ENCODE results near the gene TMEM169. TPM values are rescaled to one million over a fixed set of nuclear protein-coding genes. Genes with fewer than 3 reads are reported as not detected.
A peak's percentile ranks its signal among the peaks of the same experiment; 100 is the strongest.

Gene TMEM169
- 3.2 TPM for total RNA-seq (ENCODE audit: unreplicated experiment)
- long read RNA-seq, partial matches to known transcripts = 0 of 1 reads
- long read RNA-seq, other reads (novel, unspliced or antisense) = 0 of 1 reads

GRCh38 chr2:216081487-216082116 is at the start of gene TMEM169, which contains the start of gene PECR:
TSS of gene TMEM169 (plus strand) at chr2:216081919. CDS start at chr2:216095964, 14,045 bp downstream.
TSS of gene PECR (minus strand) at chr2:216081809. CDS start at chr2:216081741, 68 bp downstream.
- H3K4me1 Mint-ChIP-seq (ENCODE audit: unreplicated experiment) = peaks cover 32% of the 10 kb centered on the region
- peak within 1 kb of the TSS; percentile 6 for H3K27ac Mint-ChIP-seq (ENCODE audit: unreplicated experiment)
- peaks cover 2% of the 10 kb centered on the region for H3K27me3 Mint-ChIP-seq (ENCODE audit: unreplicated experiment)
- H3K4me3 Mint-ChIP-seq (ENCODE audit: unreplicated experiment) = peak within 1 kb of the TSS; percentile 89
- H3K9me3 Mint-ChIP-seq (ENCODE audit: unreplicated experiment) = no peaks in the 10 kb centered on the region
- no peaks in the 10 kb centered on the region for H3K36me3 Mint-ChIP-seq (ENCODE audit: low read depth, unreplicated experiment)
- peak; percentile 63 for DNase-seq (ENCODE audit: low spot score)
- no peak for TF ChIP-seq CTCF (IDR thresholded peaks at IDR 0.05; ENCODE audit: unreplicated experiment)

- H3K4me1 Mint-ChIP-seq (ENCODE audit: unreplicated experiment) = peaks cover 13% of the 10 kb centered on the region
- no peak for DNase-seq (ENCODE audit: low spot score)
- peaks cover 7% of the 10 kb centered on the region for H3K36me3 Mint-ChIP-seq (ENCODE audit: low read depth, unreplicated experiment)
- no peak for TF ChIP-seq CTCF (IDR thresholded peaks at IDR 0.05; ENCODE audit: unreplicated experiment)
- H3K9me3 Mint-ChIP-seq (ENCODE audit: unreplicated experiment) = no peaks in the 10 kb centered on the region
- H3K4me3 Mint-ChIP-seq (ENCODE audit: unreplicated experiment) = no peak overlapping the region
- H3K27ac Mint-ChIP-seq (ENCODE audit: unreplicated experiment) = no peak overlapping the region
- peaks cover 4% of the 10 kb centered on the region for H3K27me3 Mint-ChIP-seq (ENCODE audit: unreplicated experiment)
These were observed 49.6 kb upstream of the TMEM169 start for GRCh38 chr2:216031960-216032689.

GRCh38 chr2:216033403-216033802 is 48.3 kb upstream of the TMEM169 start:
- no peak for TF ChIP-seq CTCF (IDR thresholded peaks at IDR 0.05; ENCODE audit: unreplicated experiment)
- Mint-ChIP-seq H3K4me1 (ENCODE audit: unreplicated experiment) (peaks cover 13% of the 10 kb centered on the region), H3K4me3 (ENCODE audit: unreplicated experiment) (no peak overlapping the region), H3K27me3 (ENCODE audit: unreplicated experiment) (peaks cover 4% of the 10 kb centered on the region), H3K9me3 (ENCODE audit: unreplicated experiment) (no peaks in the 10 kb centered on the region), H3K36me3 (ENCODE audit: low read depth, unreplicated experiment) (peaks cover 7% of the 10 kb centered on the region), H3K27ac (ENCODE audit: unreplicated experiment) (peak overlapping the region; percentile 6)
- no peak for DNase-seq (ENCODE audit: low spot score)

GRCh38 chr2:216034065-216034464 is 47.7 kb upstream of the TMEM169 start:
- Mint-ChIP-seq H3K4me1 (ENCODE audit: unreplicated experiment) (peaks cover 13% of the 10 kb centered on the region), H3K27me3 (ENCODE audit: unreplicated experiment) (peaks cover 4% of the 10 kb centered on the region), H3K36me3 (ENCODE audit: low read depth, unreplicated experiment) (peaks cover 7% of the 10 kb centered on the region), H3K9me3 (ENCODE audit: unreplicated experiment) (no peaks in the 10 kb centered on the region), H3K27ac (ENCODE audit: unreplicated experiment) (no peak overlapping the region), H3K4me3 (ENCODE audit: unreplicated experiment) (no peak overlapping the region)
- DNase-seq (ENCODE audit: low spot score) = peak; percentile 83
- TF ChIP-seq CTCF (IDR thresholded peaks at IDR 0.05; ENCODE audit: unreplicated experiment) = peak; percentile 96

- Mint-ChIP-seq H3K4me3 (ENCODE audit: unreplicated experiment) (no peak overlapping the region), H3K9me3 (ENCODE audit: unreplicated experiment) (no peaks in the 10 kb centered on the region), H3K27me3 (ENCODE audit: unreplicated experiment) (peaks cover 4% of the 10 kb centered on the region), H3K4me1 (ENCODE audit: unreplicated experiment) (peaks cover 7% of the 10 kb centered on the region), H3K36me3 (ENCODE audit: low read depth, unreplicated experiment) (peaks cover 9% of the 10 kb centered on the region), H3K27ac (ENCODE audit: unreplicated experiment) (no peak overlapping the region)
- no peak for TF ChIP-seq CTCF (IDR thresholded peaks at IDR 0.05; ENCODE audit: unreplicated experiment)
- DNase-seq (ENCODE audit: low spot score) = no peak
These were observed 41.8 kb upstream of the TMEM169 start for GRCh38 chr2:216039918-216040317.

Measured in endothelial cell (in vitro differentiated cells).